NCI-H69 (cell line): ENCODE results near the gene NAV1.

Experiments
- DNase-seq: peaks from one replicate; lab custom pipeline; 2025; lab: John Stamatoyannopoulos, UW

The NAV1 gene

DNA sequence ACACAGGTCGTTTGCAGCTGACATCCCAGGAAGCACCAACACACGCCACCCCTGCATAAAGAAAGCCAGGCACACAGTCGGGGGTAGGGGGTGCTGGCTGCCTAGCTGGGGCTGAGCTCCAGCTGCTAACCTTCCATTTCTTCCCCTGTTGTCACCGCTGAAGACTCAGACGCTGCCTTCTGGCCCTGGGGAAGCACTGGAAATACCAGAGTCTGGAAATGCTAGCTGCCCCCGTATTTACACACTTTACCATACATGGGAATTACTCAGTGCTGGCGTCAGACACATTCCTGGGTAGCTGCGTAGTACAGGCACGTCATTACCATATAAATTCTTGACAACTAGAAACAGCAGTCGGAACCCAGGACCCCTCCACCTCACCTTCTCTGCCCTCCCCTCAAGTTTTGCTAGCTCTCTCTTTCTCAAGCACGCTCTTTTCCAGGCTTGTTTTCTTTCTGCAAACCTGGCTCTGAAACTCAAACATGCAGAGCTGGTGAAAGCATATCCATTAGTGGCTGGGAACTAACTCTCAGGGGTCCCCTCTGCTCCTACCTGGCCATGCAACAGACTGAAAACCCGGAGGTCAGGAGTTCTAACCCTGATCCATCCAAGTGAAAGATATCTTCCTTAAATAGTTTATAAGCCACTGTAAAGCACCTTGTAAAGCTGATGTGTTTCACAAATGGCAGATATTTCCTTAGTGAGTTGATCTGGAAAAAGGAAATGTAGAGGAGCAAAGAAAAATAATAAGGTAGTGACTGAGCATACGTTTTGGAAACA, 35.3 kb upstream of the NAV1 start:
- DNase-seq = peak; percentile 86

- DNase-seq = no peak
These were observed 34.7 kb upstream of the NAV1 start for GRCh38 chr1:201504179-201504631.

- peak; percentile 80 for DNase-seq
These were observed 34.0 kb upstream of the NAV1 start for GRCh38 chr1:201504799-201505502.

- peak; percentile 85 for DNase-seq
These were observed 33.4 kb upstream of the NAV1 start for GRCh38 chr1:201505503-201505890.

GRCh38 chr1:201506092-201506491, 32.8 kb upstream of the NAV1 start:
- peak; percentile 63 for DNase-seq

DNA sequence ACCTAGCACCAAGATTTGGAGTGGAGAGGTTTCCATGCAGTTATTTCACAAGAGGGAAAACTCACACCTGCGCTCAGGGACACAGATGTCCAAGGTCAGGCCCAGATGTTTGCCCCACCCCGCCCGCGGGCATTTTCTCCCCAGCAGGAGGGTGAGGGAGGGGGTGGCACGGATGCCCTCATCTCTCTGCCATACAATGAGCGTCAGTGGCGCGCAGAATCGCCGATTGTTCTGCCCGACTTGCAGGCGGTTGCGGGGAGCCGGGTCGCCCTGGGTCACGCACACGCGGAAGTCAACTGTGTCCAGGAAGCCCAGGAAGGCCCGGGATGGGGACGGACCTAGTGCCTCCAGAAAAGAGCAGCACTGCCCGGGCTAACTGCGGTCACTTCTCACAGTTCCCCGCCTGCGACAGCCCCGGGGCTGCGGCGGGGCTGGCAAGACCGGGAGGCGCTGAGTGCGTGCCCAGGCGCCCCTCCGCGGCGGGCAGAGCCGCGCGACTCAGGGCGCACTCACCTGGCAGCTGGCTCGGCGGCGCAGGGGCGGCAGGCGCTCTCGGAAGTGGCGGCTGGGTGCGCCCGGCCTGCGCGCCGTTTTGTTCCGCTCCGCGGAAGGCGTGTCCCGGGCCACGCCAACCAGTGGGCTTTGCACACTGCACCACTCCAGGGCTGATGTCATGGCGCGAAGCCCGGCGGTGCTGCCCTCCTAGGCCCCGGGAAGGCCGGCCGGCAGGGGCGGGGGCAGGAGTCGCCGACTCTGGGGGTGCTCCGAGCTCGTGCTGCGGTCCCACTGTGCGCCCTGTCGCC, 32.2 kb upstream of the NAV1 start, which contains the start of gene CSRP1:
Gene CSRP1 (minus strand): TSS at position 567 of the 803 bp plus-strand sequence. CDS start 10,820 bp downstream, outside the sequence.
- peak; percentile 91 for DNase-seq

DNA sequence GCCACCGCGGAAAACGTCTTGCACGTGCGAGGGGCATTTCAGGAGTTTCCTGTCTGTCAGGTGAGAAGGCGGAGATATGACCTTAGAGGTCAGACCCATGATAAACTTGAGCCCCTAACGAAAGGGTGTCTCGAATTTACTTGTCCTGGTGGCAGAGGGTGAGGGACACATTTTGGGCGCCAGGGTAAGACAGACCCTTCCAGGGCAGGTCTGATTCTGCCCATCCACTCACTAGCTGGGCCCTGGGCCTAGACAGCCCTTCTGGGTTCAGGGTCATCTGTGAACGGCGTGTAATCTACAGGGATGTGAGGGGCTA, 31.6 kb upstream of the NAV1 start:
- DNase-seq = no peak

GRCh38 chr1:201508809-201509208, 30.1 kb upstream of the NAV1 start:
- DNase-seq = no peak

GRCh38 chr1:201509601-201510374, 29.1 kb upstream of the NAV1 start:
- DNase-seq = no peak

DNA sequence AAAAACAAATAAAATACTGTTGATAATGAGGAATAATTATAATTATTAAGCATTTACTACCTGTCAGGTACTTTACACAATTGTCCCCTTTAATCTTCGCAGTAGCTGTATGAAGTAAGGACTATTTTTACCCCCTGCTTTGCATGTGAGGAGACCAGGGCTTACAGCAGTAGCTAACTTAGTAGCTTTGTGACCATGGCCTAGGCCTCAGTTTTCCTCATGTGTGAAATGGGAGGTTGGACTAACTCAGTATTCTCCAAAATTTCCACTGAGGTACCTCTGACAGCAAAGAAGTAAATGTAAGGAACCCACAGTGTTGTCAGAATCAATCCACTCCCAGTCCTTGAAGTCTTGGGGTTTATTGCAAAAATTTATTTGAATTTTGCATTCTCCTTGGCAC, 28.2 kb upstream of the NAV1 start:
- no peak for DNase-seq

DNA sequence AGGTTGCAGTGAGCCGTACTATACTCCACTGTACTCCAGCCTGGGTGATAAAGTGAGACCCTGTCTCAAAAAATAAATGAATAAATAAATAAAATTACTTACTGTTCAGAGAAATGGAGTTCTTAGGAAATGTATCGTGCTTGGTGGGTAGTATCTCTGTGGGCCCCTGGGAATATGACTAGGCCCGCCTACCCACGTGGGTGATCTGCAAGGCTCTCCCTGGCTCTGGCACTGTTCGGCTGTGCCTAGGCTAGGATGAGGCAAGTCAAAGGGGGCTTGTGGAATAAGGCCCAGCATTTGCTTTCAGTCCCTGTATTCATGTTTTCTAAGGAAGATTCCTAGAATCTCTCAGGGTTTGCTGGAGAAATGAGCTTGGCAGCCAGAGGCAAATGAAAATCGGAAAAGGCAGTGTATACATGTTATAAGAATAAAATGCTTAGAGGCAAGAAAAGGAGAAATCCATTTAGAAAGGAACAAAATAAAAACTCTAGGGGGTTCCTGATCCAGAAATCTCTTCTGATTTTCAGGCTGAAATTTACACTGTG, 27.5 kb upstream of the NAV1 start:
- no peak for DNase-seq

GRCh38 chr1:201511941-201512539, 26.9 kb upstream of the NAV1 start:
- peak; percentile 31 for DNase-seq

- no peak for DNase-seq
These were observed 25.3 kb upstream of the NAV1 start for GRCh38 chr1:201513498-201514243.

GRCh38 chr1:201514466-201514865, 24.5 kb upstream of the NAV1 start:
- no peak for DNase-seq

DNA sequence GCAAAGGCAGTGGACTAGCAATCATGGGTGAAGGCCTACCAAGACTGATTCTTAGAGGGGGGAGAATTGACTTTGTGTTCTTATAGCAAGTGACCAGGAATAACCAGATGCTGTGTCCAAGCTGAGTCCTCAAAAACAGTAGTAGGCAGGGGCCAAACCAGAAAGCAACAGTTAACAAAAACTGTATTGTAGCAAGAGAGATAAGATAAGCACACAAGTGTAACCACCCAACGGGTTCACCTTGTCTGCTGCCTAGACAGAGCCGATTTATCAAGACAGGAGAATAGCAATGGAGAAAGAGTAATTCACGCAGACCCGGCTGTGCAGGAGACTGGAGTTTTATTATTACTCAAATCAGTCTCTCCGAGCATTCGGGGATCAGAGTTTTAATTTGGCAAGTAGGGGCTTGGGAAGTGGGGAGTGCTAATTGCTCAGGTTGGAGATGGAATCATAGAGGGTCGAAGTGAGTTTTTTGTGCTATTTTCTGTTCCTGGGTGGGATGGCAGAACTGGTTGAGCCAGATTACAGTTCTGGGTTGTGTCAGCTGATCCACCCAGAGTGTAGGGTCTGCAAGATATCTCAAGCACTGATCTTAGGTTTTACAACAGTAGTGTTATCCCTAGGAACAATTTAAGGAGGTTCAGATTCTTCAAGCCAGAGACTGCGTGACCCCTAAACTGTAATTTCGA, 23.7 kb upstream of the NAV1 start:
- DNase-seq = no peak

DNA sequence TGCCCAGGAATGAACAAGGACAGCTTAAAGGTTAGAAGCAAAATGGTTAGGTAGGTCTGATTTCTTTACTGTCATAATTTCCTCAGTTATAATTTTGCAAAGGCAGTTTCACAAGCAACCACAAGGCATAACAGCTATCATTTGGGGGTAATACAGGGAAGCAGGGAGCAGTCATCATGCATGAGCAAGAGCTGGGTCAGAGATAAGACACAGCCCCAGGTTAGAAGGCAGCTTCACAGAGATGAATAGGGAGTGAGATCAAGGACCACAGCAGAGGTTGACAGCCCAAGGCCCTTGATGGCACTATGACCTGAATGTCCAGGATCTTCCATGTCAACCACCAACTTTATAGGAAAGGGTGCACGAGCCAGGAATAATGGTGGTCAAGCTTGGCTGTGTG, 23.0 kb upstream of the NAV1 start:
- DNase-seq = no peak

GRCh38 chr1:201516511-201517127, 22.3 kb upstream of the NAV1 start:
- DNase-seq = no peak

DNA sequence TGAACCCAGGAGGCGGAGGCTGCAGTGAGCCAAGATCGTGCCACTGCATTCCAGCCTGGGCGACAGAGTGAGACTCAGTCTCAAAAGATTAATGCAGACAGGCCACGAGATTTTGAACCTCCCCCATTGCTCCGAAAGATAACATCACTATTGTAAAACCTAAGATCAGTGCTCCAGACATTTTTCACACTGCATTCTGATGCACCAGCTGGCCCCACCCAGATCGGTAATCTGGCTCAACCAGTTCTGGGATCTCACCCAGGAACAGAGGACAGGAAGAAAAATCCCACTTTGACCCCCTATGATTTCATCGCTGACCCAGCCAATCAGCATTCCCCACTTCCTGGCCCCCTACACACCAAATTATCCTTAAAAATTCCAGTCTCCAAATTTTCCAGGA, 21.3 kb upstream of the NAV1 start:
- DNase-seq = no peak

DNA sequence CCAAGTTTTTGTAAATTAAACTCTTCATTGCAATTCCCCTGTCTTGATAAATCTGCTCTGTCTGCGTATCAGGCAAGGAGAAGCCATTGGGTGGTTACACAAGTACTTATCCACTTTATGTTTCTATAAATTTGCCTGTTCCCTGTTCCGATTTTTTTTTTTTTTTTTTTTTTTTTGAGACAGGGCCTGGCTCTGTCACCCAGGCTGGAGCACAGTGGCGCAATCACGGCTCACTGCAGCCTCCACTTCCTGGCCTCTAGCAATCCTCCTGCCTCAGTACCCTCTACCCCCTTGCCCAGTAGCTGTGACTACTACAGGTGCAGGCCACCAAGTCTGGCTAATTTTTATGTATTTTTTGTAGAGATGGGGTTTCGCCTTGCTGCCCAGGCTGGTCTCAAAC, 20.9 kb upstream of the NAV1 start:
- DNase-seq = no peak
